Measurements from ENCODE around the gene KANK4. TPM values are rescaled to one million over a fixed set of nuclear protein-coding genes. Genes with fewer than 3 reads are reported as not detected.

KANK4 gene
- polyA plus RNA-seq, 1 donor (not counting 4 experiments of a cell fraction or from before 2014, with no cell fraction given): 0.92 TPM

DNA sequence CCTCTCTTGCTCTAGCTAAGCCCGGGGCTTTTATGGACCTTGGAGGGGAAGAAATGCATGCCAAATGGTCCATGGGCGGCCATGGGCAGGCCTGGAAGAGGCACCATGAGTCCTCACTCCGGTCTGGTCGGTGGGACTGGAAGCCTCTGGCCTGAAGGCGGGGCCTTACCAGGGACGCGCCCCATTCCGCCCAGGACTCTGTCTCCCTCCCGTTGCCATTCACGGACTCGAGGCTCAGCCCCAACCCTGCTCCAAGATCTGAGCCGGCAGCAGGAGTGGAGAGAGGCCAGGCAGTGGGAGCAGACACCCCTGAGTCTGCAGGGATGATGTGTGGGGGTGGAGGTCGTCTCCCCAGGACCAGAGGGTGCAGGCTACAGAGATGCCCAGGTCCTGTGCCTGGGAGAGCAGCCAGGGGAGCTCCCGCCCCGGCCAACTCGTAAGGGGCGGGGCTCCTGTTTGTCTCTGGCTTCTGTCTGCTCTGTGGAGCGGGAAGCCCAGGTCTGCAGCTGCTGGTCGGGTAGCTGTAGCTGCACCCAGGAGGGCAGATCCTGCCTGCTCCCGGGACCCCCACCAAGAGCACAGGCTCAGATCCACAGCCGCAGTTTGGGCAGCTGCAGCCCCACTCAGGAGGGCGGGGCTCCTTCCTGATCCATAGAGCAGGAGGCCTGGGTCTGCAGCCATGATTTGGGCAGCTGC, 8.3 kb upstream of the KANK4 start:
- H3K9me1 ChIP-seq (ENCODE audit: control insufficient read depth, extremely low read depth, insufficient read depth, low read length): no peaks in the 10 kb centered on the region
- TF ChIP-seq, protein P1, sequence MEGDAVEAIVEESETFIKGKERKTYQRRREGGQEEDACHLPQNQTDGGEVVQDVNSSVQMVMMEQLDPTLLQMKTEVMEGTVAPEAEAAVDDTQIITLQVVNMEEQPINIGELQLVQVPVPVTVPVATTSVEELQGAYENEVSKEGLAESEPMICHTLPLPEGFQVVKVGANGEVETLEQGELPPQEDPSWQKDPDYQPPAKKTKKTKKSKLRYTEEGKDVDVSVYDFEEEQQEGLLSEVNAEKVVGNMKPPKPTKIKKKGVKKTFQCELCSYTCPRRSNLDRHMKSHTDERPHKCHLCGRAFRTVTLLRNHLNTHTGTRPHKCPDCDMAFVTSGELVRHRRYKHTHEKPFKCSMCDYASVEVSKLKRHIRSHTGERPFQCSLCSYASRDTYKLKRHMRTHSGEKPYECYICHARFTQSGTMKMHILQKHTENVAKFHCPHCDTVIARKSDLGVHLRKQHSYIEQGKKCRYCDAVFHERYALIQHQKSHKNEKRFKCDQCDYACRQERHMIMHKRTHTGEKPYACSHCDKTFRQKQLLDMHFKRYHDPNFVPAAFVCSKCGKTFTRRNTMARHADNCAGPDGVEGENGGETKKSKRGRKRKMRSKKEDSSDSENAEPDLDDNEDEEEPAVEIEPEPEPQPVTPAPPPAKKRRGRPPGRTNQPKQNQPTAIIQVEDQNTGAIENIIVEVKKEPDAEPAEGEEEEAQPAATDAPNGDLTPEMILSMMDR (optimal IDR thresholded peaks at IDR 0.05 in 1 of 3, IDR thresholded peaks at IDR 0.05 in 1 of 3, conservative IDR thresholded peaks at IDR 0.05 in 1 of 3; ENCODE audit: extremely low read depth in 1 of 3, insufficient read depth in 2 of 3, low read length in 3 of 3): no peak
- TF ChIP-seq EZH2 (IDR thresholded peaks at IDR 0.05; ENCODE audit: low read length): no peak
- no peaks in the 10 kb centered on the region for H3K9me3 ChIP-seq (ENCODE audit: control insufficient read depth, low read depth, low read length)
- dilution Hi-C loops (cut with MboI; ENCODE audit: extremely low pct_ligation_motif_present, low sequenced_read_pairs): no loop called here
- no peaks in the 10 kb centered on the region for H3K79me2 ChIP-seq (ENCODE audit: control insufficient read depth, insufficient read depth, low read length)
- no peak overlapping the region for H3K27ac ChIP-seq (ENCODE audit: control insufficient read depth, insufficient read depth, low read length)
- peaks cover 16% of the 10 kb centered on the region for H3K4me1 ChIP-seq (ENCODE audit: control insufficient read depth, extremely low read depth, insufficient read depth, low read length)
- FAIRE-seq: no peak
- H4K20me1 ChIP-seq (ENCODE audit: control insufficient read depth, extremely low read depth, insufficient read depth, low read length): no peaks in the 10 kb centered on the region
- H3K9ac ChIP-seq (ENCODE audit: control insufficient read depth, extremely low read depth, insufficient read depth, low read length): no peak overlapping the region
- H3K27me3 ChIP-seq (ENCODE audit: control insufficient read depth, extremely low read depth, insufficient read depth, low read length): no peaks in the 10 kb centered on the region
- no peak for DNase-seq (ENCODE audit: low read depth, low spot score)
- H3K4me2 ChIP-seq (ENCODE audit: control insufficient read depth, extremely low read depth, insufficient read depth, low read depth, low read length): peak overlapping the region; percentile 6
- H3K4me3 ChIP-seq (ENCODE audit: control insufficient read depth in 2 of 3, extremely low read depth in 1 of 3, insufficient read depth in 2 of 3, low read depth in 1 of 3, low read length in 3 of 3): no peak overlapping the region
- H2AFZ ChIP-seq (ENCODE audit: control insufficient read depth, low read length): no peak overlapping the region
- no peaks in the 10 kb centered on the region for H3K36me3 ChIP-seq (ENCODE audit: control insufficient read depth in 2 of 2, extremely low read depth in 1 of 2, insufficient read depth in 2 of 2, low read length in 2 of 2)

DNA sequence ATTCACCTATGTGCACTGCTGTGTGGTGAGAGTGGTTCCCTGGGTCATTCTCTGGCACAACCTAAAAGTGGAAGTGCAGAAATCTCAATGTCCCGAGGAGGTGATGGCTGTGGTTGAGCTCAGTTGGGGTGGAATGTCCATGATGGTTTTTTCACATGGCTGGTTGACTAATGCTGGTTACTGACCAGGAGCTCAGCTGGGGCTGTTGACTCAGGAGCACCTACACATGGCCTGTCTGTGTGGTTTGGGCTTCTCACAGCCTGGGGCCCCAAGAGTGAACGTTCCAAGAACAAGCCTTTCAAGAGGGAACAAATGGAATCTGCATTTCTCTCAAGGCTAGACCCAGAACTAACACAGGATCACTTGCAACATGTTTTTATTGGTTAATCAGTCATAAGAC, 6.4 kb upstream of the KANK4 start:
- no peak for TF ChIP-seq EZH2 (IDR thresholded peaks at IDR 0.05; ENCODE audit: low read length)
- TF ChIP-seq, protein P1 (optimal IDR thresholded peaks at IDR 0.05 in 1 of 3, IDR thresholded peaks at IDR 0.05 in 1 of 3, conservative IDR thresholded peaks at IDR 0.05 in 1 of 3; ENCODE audit: extremely low read depth in 1 of 3, insufficient read depth in 2 of 3, low read length in 3 of 3): no peak
- Histone ChIP-seq H4K20me1 (ENCODE audit: control insufficient read depth, extremely low read depth, insufficient read depth, low read length) (no peaks in the 10 kb centered on the region), H3K27ac (ENCODE audit: control insufficient read depth, insufficient read depth, low read length) (peak overlapping the region; percentile 48), H3K4me2 (ENCODE audit: control insufficient read depth, extremely low read depth, insufficient read depth, low read depth, low read length) (peak overlapping the region; percentile 48), H3K27me3 (ENCODE audit: control insufficient read depth, extremely low read depth, insufficient read depth, low read length) (no peaks in the 10 kb centered on the region), H3K79me2 (ENCODE audit: control insufficient read depth, insufficient read depth, low read length) (no peaks in the 10 kb centered on the region), H3K9ac (ENCODE audit: control insufficient read depth, extremely low read depth, insufficient read depth, low read length) (peak overlapping the region; percentile 25), H3K9me1 (ENCODE audit: control insufficient read depth, extremely low read depth, insufficient read depth, low read length) (no peaks in the 10 kb centered on the region), H3K4me1 (ENCODE audit: control insufficient read depth, extremely low read depth, insufficient read depth, low read length) (peaks cover 27% of the 10 kb centered on the region), H3K9me3 (ENCODE audit: control insufficient read depth, low read depth, low read length) (no peaks in the 10 kb centered on the region), H3K36me3 (ENCODE audit: control insufficient read depth in 2 of 2, extremely low read depth in 1 of 2, insufficient read depth in 2 of 2, low read length in 2 of 2) (no peaks in the 10 kb centered on the region), H2AFZ (ENCODE audit: control insufficient read depth, low read length) (no peak overlapping the region), H3K4me3 (ENCODE audit: control insufficient read depth in 2 of 3, extremely low read depth in 1 of 3, insufficient read depth in 2 of 3, low read depth in 1 of 3, low read length in 3 of 3) (peak overlapping the region in 1 of 3 experiments; percentile 4)
- dilution Hi-C loops (cut with MboI; ENCODE audit: extremely low pct_ligation_motif_present, low sequenced_read_pairs): no loop called here
- DNase-seq (ENCODE audit: low read depth, low spot score) (peak; percentile 64), FAIRE-seq (peak; percentile 5)

Data from keratinocyte (primary cell).